ENCODE data around the gene CCDC27.
A peak's percentile ranks its signal among the peaks of the same experiment; 100 is the strongest.
"Not testable (repeated sequence)": the region's sequence is repeated elsewhere in the genome, so short reads cannot be mapped to it uniquely, and the experiment has no call there.

Gene CCDC27

GRCh38 chr1:3787745-3788605 is 35.7 kb downstream of the CCDC27 start:
- no peak for FAIRE-seq

GRCh38 chr1:3788756-3789420 is 36.6 kb downstream of the CCDC27 start:
- no peak for DNase-seq (ENCODE audit: insufficient read length, low spot score)
- FAIRE-seq, result no peak

More at GRCh38 chr1:3787745-3788605, 35.7 kb downstream of the CCDC27 start:
- DNase-seq (ENCODE audit: insufficient read length, low spot score), result no peak

DNA sequence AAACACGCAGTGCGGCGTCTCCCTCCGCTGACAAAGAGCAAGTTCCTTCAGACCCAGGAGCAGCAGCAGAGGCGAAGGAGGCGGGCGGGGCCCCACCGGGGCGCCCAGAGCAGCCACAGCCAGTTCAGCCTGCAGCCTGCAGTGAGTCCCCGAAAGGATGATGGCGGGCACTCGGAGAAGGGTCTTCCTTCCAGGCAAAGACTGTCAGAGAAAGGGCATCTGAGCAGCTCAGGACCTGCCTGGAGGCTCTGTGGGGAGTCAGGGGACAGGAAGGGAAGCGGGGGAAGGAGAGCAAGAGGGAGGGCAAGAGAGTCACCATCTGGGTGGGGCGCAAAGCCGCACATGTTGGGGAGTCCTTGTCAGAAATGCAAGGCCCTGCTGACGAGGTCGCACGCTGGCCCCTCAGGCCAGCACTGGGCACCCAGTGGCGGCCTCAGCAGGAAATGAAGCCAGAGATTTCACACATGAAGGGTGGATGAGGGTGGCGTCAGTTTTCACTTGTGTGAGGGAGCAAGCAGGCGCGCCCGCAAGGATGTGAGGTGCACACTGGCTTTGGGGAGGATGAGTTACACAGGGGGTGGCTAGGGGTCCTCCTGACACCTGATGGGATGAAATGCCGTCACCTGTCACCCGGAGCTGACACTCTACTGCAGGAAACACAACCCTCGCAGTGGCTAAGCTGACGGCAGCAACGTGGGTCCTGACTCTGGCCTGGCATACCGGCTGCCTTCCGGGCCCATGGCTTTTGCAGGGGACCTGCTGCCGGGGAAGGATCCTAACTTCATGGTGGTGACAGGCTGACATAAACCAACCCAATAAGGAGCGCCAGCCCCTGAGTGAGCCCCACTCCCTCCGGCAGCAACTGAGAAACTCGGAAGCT is 37.4 kb downstream of the CCDC27 start:
- DNase-seq (ENCODE audit: insufficient read length, low spot score) (no peak), FAIRE-seq (no peak)

DNA sequence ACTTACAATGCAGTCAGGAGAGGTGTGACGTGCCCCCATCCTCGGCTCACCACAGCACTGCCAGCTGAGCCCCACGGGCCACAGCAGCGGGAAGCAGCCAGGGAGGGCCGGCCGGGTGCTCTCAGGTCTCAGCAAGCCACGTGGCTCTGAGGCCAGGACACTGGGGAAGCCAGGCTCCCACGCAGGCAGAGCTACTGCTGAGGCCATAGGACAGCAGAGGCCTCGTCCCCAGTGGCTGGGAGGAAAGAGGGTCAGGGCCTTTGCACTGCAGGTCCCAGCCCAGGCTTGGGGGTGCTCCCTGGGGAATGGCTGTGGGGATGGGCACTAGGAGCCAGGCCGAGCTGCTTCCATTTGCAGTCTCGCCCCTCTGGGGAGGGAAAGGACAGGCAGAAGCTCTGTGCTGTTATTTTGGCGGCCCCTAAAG is 38.3 kb downstream of the CCDC27 start:
- DNase-seq (ENCODE audit: insufficient read length, low spot score) (no peak), FAIRE-seq (no peak)

DNA sequence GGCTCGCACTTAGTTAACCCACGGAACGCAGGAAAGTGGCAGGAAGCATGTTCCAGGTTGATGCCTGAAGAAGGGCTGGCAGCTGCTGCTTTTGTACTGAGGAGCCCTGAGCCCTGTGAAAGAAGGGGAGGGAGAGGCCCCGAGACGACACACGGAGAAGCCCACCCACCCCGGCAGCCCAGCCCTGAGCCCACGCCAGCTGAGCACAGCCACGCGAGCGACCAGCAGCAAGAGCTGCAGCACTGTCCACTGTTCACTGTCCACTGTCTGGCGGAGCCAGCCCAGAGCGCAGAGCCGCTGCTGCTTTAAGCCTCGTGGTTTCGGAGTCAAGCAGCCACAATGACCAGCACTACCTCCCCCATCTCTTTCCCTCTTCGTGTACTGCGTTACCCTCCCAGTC is 38.7 kb downstream of the CCDC27 start:
- no peak for DNase-seq (ENCODE audit: insufficient read length, low spot score)
- FAIRE-seq, result no peak

DNA sequence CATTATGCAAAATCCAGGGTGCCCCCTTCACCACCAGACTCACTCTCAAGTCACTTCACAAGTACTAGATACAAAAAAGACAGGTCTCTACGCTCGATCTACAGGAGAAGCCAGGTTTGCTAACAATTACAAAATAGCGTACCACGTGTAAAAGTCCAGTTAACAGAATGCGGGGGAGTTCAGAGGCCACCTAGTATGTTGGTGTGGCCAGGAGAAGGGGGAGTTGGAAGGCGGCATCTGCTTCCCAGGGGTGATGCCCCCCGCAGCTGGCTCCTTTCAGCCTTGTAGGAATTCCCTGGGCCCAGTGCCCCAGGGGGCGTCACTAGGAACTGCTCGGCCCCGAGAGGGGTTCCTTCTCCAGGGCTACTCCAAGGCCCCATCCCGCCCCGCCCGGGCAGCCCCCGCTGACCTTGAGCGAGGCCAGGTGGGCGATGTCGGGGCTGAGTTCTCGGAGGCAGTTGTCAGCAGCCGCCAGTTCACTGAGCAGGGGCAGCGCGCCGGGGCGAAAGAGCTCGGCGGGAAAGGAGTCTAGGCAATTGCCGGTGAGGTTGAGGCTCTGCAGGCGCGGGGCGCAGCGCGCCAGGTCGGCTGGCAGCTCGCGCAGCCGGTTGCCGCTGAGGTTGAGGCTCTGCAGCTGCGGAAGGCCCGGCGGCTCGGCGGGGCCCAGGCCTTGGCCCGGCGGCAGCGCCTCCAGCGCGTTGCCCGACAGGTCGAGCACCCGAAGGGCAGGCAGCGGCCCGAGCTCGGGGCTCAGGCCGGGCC is 43.4 kb downstream of the CCDC27 start:
- DNase-seq (ENCODE audit: insufficient read length, low spot score) (no peak), FAIRE-seq (no peak)

GRCh38 chr1:3796215-3797061 is 44.2 kb downstream of the CCDC27 start, which contains the start of gene LRRC47:
LRRC47 (minus strand) TSS chr1:3796498; CDS start chr1:3796476, 22 bp downstream.
- FAIRE-seq (peak; percentile 77), DNase-seq (ENCODE audit: insufficient read length, low spot score) (peak; percentile 99)

DNA sequence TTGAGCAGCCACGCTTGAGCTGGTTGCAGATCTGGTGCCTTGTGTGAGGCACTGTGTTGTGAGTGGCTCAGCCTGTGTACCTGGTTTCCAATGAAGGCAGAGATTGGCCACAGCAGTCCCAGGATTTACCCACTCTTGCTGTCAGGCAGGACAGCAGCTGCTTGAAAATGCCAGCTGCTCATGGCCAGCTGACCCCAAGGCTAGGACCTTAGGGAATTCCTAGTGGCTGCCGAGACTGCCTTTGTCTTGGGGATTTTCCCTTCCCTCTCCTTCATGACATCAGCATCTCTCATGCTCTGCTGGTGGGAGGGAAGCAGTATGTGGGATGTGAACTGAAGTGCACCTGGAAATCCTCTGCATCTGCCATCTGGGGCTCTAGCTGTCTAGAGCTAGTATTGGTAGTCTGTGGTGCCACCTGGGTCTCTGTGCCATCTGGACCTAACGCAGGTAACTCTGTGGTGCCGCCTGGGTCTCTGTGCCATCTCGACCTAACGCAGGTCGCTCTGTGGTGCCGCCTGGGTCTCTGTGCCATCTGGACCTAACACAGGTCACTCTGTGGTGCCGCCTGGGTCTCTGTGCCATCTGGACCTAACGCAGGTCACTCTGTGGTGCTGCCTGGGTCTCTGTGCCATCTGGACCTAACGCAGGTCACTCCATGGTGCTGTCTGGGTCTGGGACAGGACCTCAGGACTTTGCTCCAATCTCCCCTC is 47.9 kb downstream of the CCDC27 start:
- FAIRE-seq (no peak), DNase-seq (ENCODE audit: insufficient read length, low spot score) (no peak)

DNA sequence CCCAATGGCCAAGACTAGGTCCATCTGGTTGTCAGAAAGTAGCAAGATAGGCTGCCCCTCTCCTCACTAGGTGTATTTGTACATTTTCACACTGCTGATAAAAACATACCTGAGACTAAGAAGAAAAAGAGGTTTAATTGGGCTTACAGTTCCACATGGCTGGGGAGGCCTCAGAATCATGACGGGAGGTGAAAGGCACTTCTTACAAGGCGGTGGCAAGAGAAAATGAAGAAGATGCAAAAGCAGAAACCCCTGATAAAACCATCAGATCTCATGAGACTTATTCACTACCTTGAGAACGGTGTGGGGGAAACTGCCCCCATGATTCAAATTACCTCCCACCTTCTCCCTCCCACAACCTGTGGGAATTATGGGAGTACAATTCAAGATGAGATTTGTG is 48.5 kb downstream of the CCDC27 start:
- FAIRE-seq; DNase-seq (ENCODE audit: insufficient read length, low spot score): not testable (repeated sequence)

DNA sequence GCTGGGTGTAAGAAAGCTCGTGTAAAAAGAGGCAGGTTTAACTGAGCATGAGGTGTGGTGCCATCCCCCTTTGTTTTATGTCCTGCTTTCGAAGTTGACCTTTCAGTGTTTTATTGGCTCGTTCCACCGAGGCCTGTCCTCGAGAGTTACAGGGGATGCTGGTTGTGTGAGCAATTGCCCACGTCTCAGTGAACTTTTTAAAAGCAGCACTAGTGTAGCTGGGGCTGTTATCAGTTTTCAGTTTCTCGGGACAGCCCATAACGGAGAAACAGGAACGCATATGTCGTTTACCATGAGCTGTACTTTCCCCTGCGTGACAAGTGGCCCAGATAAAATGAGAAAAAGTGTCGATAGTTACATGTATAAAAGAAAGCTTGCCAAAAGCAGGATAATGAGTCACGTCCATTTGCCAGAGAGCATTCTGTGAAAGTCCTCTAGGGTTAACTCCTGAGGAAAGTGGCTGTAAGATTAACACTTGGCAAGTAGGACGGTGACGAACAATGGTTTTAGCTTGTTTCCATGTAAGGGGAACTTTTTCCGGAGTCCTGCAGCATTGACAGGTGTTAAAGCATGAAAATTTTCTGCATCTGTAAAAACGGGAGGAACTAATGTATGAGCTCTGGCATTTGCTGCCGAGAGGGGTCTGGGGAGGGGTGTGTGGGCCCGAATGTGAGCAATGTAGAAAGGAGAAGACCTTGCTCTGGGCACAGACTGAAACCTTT is 51.8 kb downstream of the CCDC27 start:
- DNase-seq (ENCODE audit: insufficient read length, low spot score), result no peak
- no peak for FAIRE-seq

DNA sequence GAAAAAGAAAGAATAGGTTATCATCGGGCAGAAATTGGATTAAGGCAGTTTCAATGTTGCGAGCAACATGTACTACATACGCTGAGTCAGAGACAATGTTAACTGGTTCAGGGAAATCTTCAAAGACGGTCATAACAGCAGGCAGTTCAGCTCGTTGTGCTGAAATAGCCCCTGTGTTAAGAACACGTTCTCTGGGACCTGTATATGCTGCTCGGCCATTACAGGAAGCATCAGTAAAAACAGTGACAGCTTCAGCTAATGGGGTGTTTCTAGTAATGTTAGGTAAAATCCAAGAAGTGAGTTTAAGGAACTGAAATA is 52.3 kb downstream of the CCDC27 start:
- not testable (repeated sequence) for FAIRE-seq; DNase-seq (ENCODE audit: insufficient read length, low spot score)

DNA sequence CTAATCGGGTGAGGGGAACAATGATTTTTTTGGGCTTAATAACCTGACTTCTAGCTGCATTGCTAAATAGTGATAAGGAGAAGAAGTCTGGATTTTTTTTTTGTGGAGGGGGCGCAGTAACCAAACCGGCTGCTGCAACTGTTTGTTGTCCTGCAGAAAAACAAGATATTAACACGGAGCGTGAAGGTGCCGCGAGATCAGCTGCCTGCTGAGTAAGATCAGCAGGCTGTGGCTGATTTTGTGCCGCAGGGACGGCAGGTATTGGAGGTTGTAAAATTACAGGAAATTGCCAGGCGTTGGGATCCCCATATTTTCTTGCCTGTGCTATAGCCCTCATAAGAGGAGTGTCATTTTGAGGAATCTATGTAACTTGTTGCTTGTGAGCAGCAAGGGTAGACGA is 52.8 kb downstream of the CCDC27 start:
- FAIRE-seq (no peak), DNase-seq (ENCODE audit: insufficient read length, low spot score) (no peak)

DNA sequence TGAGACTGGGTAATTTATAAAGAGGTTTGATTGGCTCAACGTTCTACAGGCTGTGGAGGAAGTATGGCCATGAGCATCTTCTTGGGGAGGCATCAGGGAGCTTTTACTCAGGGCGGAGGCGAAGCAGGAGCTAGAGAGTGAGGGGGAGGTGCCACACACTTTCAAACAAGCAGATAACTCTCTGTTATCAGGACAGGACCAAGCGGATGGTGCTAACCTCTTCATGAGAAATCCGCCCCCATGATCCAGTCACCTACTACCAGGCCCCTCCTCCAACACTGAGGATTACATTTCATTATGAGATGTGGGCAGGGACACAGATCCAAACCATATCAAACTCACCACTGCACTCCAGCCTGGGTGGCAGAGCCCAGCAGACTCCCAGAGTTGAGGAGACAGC is 55.5 kb downstream of the CCDC27 start:
- no peak for DNase-seq (ENCODE audit: insufficient read length, low spot score)

DNA sequence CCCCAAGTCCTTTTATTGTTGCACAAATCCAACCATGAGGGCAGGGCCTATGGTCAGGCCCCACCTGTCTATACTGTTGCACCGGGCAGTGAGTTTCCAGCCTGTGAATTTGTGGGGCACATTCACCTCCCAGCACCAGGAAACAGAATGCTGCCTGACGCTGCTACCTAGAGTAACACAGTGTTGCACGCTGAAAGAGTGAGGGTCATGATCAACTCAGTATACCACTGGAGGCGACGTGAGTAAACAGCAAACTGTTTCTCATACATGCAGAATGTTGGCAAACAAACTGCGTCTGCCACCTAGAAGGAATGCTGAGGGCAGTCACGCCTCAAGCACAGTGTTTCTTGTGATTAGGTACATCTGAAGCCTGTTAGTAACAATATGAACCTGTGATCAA is 57.4 kb downstream of the CCDC27 start:
- no peak for DNase-seq (ENCODE audit: insufficient read length, low spot score)
- FAIRE-seq, result no peak

More for the DNA sequence above, 55.5 kb downstream of the CCDC27 start:
- no peak for FAIRE-seq

GRCh38 chr1:3810149-3810761 is 58.0 kb downstream of the CCDC27 start:
- DNase-seq (ENCODE audit: insufficient read length, low spot score); FAIRE-seq: not testable (repeated sequence)

GRCh38 chr1:3811595-3811911 is 59.3 kb downstream of the CCDC27 start:
- FAIRE-seq (no peak), DNase-seq (ENCODE audit: insufficient read length, low spot score) (no peak)

DNA sequence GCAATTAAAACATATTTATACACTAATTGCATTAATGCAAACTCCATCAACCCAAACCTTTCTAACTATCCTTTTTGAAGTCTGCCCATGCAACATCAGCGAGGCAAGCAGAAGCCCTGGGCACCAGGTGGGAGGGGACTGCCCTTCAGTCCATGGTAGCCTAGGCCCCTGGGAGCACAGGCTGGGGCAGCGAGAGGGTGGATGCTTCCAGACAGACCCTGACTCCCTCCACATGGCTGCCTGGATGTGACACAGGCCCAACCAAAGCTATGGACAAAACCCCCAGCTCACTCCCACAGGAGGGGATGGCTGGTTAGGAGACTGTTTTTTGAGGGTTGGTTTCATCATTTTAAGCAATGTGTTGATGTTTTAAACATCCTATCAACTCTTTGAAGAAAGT is 61.8 kb downstream of the CCDC27 start:
- FAIRE-seq (no peak), DNase-seq (ENCODE audit: insufficient read length, low spot score) (no peak)
